AG10803 (cell line): ENCODE results near the gene ITPR2.
A peak's percentile ranks its signal among the peaks of the same experiment; 100 is the strongest.
"Not testable (repeated sequence)": the region's sequence is repeated elsewhere in the genome, so short reads cannot be mapped to it uniquely, and the experiment has no call there.

Experiments
- DNase-seq: peaks from one replicate; pipeline ENCODE4 v3.0.0; 2010; ENCODE audit warnings: low read depth
- H3K4me3 ChIP-seq: 2 replicates; pipeline ENCODE4 v1.5.1; 2011; ENCODE audit warnings: mild to moderate bottlenecking, low read length, control low read depth
- TF ChIP-seq, protein P1 (sequence below): conservative IDR thresholded peaks from 2 replicates; pipeline ENCODE4 v1.5.1; 2011; ENCODE audit warnings: mild to moderate bottlenecking, low read length, control low read depth, inconsistent platforms

Gene ITPR2

DNA sequence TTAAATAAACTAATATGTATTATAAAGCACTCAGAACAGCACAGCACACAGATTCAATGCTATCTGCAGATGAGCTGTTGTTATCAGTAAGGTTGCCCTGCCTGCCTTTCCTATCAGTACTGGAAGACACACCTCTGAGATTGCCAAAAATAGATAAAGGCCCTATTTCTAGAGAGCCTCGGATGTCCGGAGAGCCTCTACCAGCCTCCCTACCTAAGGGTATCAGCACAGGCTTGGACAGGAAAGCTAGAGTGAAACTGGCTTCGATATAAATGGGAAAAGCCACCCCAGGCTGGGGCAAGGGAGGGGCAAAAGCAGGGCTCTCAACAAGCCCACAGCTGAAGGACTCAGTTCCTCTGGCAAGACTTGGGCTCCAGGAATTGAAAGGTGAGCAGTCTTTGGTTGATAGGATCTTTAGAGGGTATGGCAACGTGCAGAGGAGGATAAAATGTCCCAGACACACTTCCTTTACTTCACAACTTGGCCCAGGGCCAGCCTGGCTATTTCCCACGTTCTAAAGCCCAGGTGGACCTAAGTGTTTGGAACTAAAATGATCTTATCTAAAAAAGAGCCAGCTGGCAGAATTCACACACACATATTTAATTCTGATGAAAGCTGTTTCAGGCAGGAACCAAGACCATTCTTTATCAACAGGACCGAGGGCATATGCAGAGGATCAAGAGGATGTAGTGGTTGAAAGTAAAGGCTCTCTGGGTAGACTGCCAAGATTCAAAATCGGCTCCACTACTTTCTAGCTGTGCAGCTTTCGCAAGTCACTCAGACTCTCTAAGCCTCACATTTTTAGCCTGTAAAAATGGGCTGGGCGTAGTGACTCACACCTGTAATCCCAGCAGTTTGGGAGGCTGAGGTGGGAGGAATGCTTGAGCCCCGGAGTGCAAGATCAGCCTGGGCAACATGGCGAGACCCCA, 37.8 kb upstream of the ITPR2 start:
- H3K4me3 ChIP-seq = no peak overlapping the region
- peak; percentile 52 for DNase-seq
- TF ChIP-seq, protein P1, sequence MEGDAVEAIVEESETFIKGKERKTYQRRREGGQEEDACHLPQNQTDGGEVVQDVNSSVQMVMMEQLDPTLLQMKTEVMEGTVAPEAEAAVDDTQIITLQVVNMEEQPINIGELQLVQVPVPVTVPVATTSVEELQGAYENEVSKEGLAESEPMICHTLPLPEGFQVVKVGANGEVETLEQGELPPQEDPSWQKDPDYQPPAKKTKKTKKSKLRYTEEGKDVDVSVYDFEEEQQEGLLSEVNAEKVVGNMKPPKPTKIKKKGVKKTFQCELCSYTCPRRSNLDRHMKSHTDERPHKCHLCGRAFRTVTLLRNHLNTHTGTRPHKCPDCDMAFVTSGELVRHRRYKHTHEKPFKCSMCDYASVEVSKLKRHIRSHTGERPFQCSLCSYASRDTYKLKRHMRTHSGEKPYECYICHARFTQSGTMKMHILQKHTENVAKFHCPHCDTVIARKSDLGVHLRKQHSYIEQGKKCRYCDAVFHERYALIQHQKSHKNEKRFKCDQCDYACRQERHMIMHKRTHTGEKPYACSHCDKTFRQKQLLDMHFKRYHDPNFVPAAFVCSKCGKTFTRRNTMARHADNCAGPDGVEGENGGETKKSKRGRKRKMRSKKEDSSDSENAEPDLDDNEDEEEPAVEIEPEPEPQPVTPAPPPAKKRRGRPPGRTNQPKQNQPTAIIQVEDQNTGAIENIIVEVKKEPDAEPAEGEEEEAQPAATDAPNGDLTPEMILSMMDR = no peak

DNA sequence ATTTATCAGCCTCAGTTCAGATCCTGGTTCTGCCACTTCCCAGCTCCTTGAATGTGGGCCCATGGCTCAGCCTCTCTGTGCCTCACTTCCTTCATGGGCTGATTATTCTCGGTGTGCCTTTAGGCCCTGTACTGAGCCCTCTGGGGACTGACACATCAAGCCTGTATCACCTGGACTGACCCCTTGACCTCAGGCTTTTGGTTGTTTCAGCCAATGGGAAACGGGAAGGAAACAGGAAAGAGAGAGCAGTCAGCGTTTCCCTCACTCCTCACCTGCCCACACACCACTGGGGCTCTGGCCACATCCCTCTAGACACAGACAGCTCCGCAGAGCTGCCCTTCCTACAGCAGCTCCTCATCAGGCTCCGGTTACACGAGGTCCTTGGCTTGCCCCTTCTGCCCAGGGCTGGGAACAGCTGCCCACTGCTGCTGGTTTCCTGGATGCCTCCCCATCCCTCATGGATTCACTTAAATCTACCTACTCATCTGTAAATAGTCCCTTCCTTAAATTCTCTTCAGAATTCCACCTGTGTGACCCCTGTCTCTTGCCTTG, 37.0 kb upstream of the ITPR2 start:
- no peak overlapping the region for H3K4me3 ChIP-seq
- TF ChIP-seq, protein P1 = no peak
- DNase-seq = no peak

DNA sequence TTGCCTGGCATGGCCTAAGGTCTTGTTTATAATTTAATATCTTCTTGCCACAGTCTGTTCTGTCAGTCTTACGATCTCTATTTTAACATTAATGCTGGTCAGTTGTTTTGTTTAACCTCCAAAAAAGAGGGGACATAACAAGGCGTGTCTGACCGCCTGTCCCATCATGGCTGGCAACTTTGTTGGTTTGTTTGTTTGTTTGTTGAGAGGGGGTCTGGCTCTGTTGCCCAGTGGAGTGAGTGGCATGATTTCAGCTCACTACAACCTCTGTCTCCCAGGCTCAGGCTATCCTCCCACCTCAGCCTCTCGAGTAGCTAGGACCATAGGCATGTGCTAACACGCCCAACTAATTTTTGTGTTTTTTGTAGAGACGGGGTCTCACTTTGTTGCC, 36.1 kb upstream of the ITPR2 start:
- H3K4me3 ChIP-seq = no peak overlapping the region
- TF ChIP-seq, protein P1 = no peak
- no peak for DNase-seq

DNA sequence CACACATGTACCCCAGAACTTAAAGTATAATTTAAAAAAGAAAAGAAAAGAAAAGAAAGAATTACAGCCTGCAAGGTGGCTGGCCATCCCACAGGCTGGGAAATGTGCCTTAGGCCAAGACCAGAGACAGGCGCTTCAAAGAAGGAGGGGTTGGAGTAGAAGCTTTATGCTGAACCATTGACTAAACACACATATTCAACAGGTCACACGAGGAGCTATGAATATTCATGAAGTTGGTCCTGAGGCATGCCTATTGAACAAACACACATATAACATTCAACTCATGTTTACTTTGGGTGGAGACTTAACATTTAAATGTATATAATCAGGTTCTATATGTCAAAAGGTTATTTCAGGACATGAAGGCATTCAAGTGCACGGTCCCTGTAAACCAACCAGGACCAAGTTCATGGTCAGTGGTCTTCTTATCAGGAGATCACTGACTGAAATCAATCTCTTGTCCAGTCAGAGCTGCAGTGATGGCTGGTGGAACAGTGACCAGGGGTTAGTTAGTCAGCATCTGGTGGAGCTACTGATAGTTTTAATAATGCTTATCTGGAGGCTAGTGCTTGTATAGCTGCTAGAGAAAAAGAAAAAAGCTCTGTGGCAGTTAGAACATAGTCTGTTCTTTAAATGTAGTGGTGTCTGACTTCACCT, 35.6 kb upstream of the ITPR2 start:
- TF ChIP-seq, protein P1 = no peak
- no peak overlapping the region for H3K4me3 ChIP-seq
- no peak for DNase-seq

DNA sequence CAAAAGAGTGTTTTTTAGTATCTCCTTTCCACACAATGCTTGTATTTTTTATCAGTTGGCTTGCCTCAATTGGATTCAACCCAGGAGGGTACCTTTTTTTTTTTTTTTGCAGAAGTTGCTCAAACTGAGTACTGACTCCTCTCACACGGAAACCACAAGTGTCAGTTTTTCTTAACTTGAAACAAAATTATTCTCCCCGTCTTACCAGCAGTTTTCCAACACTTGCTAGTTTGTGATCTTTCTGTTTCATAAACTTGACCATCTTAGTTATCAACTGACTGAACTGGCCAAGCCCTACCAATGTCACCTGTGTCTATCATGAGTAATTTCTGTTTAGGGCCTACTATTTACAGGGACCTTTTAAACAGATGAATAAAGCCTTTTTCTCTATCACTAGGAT, 34.1 kb upstream of the ITPR2 start:
- DNase-seq = no peak
- TF ChIP-seq, protein P1 = no peak
- H3K4me3 ChIP-seq = no peak overlapping the region

DNA sequence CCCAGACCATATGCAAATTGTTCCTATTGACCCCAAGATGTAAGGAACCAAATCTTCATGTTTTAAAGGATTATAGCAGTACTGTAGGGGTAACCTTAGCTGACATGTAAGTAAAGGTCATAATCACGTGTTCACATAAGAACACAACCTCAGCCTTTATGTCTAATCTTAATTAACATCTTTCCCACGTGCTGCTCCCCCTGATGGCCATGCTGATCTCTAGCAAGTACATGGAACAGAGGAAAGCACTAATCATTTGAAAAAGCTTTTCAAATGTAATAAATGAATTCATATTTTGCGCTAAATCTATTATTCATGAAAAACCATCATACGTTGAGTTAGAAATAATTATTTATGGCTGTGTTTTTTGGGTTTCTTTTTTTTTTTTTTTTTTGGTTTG, 30.5 kb upstream of the ITPR2 start:
- TF ChIP-seq, protein P1 = peak; percentile 37
- H3K4me3 ChIP-seq = no peak overlapping the region
- DNase-seq = no peak

DNA sequence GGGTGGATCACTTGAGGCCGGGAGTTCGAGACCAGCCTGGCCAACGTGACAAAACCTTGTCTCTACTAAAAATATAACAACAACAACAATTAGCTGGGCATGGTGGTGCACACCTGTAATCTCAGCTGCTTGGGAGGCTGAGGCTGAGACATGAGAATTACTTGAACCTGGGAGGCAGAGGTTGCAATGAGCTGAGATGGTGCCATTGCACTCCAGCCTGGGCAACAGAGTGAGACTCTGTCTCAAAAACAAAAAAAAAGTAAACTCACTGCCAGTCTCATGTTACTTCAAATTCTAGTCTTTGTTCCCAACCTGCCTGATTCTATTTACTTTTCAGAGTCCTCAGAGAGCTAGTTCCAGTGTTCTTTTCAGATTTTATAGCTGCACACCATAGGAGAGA, 29.8 kb upstream of the ITPR2 start:
- not testable (repeated sequence) for H3K4me3 ChIP-seq, DNase-seq
